H7 (cell line): ENCODE results near the gene KCNQ2. TPM values are rescaled to one million over a fixed set of nuclear protein-coding genes. Genes with fewer than 3 reads are reported as not detected.
A peak's percentile ranks its signal among the peaks of the same experiment; 100 is the strongest.

Source experiments
- DNase-seq: peaks from one replicate; pipeline ENCODE4 v3.0.0; 2012
- H3K27me3 ChIP-seq: 2 replicates; pipeline ENCODE4 v1.6.0; 2011; ENCODE audit warnings: mild to moderate bottlenecking, low read length; ENCODE audit not compliant: control insufficient read depth, insufficient read depth
- H3K36me3 ChIP-seq: replicated peaks from 2 replicates; pipeline ENCODE4 v1.5.1; 2011; ENCODE audit warnings: low read length; ENCODE audit not compliant: control insufficient read depth, insufficient read depth
- H3K4me3 ChIP-seq: 2 replicates; pipeline ENCODE4 v1.5.1; 2011; ENCODE audit warnings: low read depth, mild to moderate bottlenecking, control low read depth, low read length, moderate library complexity; ENCODE audit not compliant: insufficient read depth
- total RNA-seq: library from RNA; depleted of rRNA; stranded (reverse); fragments of >200 nt; shearing (Covaris generic); gene quantifications from 2 replicates; pipeline ENCODE4 v1.2.3, GENCODE V29; 2014

KCNQ2 gene
- total RNA-seq, 1 experiment from 2014 or later = 129 TPM

DNA sequence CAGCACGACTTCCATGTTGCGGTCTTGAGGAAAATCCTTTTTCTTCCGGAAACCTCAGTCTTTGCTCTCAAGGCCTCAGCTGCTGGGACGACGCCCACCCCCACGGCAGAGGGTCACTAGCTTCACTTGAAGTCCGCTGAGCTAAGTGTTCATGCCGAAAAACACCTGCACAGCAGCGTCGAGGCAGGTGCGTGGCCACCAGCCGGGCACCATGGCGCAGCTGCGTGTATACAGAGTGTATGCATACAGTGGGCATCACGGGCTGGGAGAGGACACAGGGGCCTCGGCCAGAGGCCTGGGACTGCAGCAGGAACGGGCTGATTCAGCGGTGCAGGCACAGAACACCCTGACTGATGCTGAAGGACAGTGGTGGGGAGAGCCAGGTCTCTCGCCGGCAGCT, 20.1 kb downstream of the KCNQ2 start:
- Histone ChIP-seq H3K4me3 (no peak overlapping the region), H3K27me3 (no peaks in the 10 kb centered on the region), H3K36me3 (no peaks in the 10 kb centered on the region)
- no peak for DNase-seq

DNA sequence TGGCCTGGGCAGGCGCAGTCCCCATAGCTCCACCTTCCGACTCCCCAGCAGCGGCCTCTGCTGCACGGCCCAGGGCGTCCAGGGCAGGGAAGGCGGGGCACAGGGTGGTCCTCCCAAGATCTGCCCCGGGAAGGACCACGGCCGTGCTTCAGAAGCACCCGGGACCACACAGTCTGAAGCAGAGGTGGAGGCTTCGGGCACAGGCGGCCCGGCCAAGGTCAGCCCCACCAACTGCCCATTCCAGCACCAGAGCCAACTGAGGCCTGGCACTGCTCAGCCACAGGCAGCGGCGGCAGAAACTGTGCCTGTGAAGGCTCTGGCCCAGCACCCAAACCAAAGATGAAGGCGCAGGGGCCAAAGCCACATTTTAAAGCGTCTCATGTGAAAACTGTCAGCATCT, 20.6 kb downstream of the KCNQ2 start:
- Histone ChIP-seq H3K4me3 (no peak overlapping the region), H3K27me3 (no peaks in the 10 kb centered on the region), H3K36me3 (no peaks in the 10 kb centered on the region)
- no peak for DNase-seq

DNA sequence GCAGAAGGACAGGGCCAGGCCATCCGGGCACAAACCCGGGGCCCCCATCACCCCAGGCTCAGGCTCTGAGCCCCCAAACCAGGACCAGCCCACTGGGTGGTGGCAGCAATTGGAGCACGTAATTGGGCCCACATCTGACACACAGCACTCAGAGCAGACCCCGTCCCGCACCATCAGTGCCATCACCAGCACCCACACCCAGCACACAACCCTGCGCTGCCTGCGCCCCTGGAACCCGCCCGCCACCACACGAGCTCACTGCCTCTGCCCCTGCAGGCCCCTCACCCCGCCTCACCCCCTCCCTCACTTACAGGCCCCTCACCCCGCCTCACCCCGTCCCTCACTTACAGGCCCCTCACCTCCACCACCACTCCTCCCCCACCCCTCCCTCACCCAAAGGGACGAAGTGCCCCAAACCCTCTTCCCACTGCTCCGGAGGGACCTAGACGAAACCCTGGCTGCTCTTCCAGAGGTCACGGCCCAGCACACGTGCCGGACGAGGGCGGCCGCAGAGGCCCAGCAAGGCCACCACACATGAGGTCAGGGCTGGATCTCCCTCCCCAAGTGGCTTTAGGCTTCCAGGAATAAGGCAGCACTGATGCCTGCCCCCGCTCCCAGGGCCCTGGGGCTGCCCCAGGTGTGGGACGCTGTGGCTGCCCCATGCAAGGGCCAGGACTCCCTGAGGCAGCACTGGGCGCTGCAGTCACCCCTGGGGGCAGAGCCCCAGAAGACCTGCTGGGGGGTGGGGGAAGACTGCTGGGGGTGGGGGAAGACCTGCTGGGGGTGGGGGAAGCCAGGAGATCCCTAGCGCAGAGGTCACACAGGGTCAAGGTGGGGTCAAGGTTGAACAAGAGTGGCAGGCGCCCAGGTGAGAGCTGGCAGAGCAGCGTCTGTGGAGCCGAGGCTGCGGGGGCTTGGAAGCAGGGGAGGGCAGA, 22.4 kb downstream of the KCNQ2 start:
- H3K36me3 ChIP-seq = no peaks in the 10 kb centered on the region
- H3K4me3 ChIP-seq = no peak overlapping the region
- no peaks in the 10 kb centered on the region for H3K27me3 ChIP-seq
- DNase-seq = peak; percentile 83

DNA sequence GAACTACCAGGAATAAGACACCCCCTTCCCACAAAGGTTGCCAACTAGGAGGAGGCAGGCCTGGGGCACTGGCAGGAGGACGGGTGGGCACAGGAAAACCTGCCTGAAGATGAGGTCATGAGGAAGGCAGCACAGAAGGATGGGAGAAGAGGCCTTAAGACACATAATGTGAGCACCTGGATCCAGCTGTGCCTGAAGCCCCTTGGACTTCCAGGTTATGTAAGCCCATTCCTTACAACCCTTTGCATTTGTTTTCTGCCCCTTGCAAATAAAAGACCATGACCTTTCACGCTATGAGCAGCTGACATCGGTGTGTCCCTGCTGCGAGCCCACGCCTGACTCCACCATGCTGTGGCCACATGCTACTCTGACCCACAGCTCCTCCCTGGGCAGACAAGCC, 23.4 kb downstream of the KCNQ2 start:
- Histone ChIP-seq H3K27me3 (no peaks in the 10 kb centered on the region), H3K36me3 (no peaks in the 10 kb centered on the region), H3K4me3 (no peak overlapping the region)
- DNase-seq = no peak

DNA sequence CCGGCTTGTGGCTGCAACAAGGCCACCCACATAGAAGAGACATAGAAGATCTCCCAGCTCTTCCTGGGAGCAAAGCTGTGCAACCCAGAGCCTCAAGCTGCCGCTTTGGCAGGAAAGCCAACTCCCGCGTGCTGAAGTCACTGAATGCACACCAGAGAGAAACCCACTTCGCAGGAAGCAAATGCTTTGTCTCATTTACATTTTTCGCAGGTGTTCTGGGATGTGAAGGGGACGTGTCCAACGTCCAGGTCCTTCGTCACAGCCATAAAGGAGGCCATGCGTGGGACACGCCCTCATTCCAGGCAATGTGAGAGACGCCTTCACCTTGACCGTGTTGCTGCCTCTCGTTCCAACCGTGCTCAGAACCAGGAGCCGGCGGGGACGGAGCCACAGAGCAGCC, 24.4 kb downstream of the KCNQ2 start:
- Histone ChIP-seq H3K27me3 (no peaks in the 10 kb centered on the region), H3K36me3 (no peaks in the 10 kb centered on the region), H3K4me3 (no peak overlapping the region)
- no peak for DNase-seq

DNA sequence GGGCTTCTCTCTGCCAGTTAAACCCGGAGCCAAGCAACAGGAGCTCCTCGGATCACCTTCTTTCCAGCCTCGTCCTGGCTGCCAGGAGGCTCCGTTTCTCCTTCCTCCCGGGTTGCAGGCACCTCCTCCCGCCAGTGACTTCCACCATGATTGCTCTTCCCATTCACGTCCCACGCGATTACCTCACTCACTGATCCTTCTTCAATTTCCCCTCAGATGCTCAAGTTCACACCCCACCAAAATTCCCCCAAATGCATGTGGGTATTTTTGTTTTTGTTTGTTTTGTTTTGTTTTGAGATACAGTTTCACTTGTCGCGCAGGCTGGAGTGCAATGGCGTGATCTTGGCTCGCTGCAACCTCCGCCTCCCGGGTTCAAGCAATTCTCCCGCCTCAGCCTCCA, 25.1 kb downstream of the KCNQ2 start:
- H3K36me3 ChIP-seq = no peaks in the 10 kb centered on the region
- no peak for DNase-seq
- no peak overlapping the region for H3K4me3 ChIP-seq
- no peaks in the 10 kb centered on the region for H3K27me3 ChIP-seq

DNA sequence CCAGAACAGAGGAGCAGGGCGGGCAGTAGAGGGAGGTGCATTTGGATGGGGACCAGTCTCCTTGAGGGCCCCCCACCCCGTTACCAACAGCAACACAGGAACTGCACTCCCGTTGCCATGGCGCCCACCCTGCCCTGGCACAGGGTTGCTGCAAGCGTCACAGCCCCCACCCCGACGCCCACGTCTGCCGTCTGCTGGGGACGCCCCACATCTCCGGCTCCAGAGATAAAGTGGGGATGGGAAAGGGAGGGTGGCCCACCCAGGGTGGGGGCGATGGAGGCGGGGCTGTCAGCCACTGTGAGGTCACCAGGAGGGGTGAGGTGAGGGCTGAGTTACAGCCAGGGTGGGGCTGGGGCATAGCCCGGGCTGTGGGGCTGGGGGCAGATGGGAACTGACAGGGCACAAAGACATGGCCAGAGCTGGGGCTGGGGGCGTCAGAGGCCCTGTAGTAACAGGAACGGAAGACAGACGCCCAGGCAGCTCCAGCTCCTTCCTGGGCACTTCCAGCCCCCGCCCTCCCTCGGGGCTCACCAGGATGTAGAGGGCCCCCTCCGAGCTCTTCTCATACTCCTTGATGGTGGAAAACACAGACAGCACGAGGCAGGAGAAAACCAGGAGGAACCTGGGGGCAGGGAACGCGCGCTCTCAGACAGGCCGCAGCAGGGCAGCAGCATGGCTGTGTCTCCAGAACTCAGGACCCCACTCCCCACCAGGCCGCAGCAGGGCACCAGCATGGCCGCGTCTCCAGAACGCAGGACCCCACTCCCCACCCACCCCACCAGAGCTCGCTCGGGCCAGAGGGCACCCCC, 26.0 kb downstream of the KCNQ2 start:
- H3K4me3 ChIP-seq = no peak overlapping the region
- H3K27me3 ChIP-seq = no peaks in the 10 kb centered on the region
- no peak for DNase-seq
- H3K36me3 ChIP-seq = no peaks in the 10 kb centered on the region

DNA sequence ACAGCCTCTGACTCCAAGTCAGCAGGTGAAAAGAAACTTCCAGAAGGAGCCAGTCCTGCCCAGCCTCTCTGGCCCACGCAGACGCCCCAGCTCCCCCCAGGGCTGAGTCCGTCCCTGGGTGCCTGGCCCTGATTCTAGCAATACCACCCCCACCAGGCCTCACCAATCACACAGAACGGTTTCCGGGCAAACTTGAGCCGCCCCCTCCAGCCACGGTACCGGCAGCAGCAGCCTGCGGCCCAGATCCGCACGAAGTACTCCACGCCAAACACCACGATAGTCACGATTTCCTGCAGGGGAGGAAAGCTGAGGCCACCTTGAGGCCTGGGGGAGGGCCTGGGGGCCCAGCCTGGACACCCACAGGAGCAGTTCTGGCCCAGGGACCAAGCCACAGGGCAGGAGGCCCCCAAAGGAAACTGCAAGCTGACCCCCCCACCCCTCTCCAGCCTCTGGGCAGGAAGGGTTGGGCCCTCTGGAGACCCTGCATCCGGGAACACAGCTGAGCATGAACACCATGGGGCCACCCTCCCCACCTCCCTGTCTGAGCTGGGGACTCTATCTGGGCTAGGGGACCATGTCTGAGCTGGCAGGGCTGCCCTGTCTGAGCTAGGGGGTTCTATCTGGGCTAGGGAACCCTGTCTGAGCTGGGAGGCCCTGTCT, 27.2 kb downstream of the KCNQ2 start:
- no peak for DNase-seq
- Histone ChIP-seq H3K4me3 (no peak overlapping the region), H3K27me3 (no peaks in the 10 kb centered on the region), H3K36me3 (no peaks in the 10 kb centered on the region)

DNA sequence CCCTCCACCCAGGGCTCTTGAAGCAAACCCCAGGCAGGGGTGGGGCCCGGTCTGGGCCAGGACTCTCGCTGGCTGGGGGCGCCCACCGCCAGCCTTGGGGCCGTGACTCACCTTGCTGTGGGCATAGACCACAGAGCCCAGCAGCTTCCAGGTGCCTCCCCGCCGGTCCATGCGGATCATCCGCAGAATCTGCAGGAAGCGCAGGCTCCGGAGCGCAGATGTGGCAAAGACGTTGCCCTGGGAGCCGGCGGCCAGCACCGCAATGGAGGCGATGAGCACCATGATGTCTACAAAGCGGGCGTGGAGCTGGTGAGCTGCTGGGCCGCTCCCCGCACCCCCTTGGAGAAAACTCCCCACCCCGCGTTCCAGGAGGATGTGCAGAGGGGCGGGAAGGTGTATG, 27.9 kb downstream of the KCNQ2 start:
- no peak for DNase-seq

DNA sequence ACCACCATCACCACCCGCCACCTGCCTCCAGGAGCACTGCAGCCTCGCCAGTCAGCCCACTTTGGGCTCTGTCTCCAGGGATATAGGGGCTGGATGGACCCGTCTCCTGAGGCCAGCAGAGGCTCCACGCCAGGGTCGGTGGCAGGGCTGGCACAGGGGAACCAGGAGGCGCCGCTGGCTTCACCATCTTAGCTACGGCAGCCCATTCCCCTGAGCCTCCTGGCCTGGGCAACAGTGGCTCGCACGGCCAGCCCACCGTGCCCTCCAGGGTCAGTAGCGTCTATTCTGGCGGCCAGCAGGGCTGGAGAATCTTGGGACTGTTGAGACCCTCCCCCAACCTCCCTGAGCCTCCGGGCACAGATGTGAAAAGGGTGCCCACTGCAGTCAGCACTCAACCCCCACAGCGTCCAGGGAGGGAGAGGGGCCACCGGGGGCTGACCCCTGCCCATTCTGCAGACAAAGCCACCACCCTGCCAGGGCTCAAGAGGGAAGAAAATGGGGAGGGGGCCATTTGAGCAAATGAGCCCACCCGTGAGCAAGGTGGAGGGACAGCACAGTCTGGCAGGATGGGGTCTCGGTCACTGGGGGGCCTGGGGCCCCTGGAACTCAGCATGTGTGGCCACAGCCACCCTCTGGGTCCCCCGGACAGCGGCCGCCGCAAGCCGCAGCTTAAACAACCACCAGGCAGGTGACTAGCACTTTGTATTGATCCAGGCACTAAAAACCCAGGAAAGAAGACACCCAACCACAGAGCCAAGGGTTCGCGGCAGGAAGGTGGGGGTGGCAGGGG, 28.7 kb downstream of the KCNQ2 start:
- DNase-seq = no peak
- Histone ChIP-seq H3K27me3 (no peaks in the 10 kb centered on the region), H3K36me3 (no peaks in the 10 kb centered on the region), H3K4me3 (no peak overlapping the region)

More for the DNA sequence above, 27.9 kb downstream of the KCNQ2 start:
- Histone ChIP-seq H3K36me3 (no peaks in the 10 kb centered on the region), H3K27me3 (no peaks in the 10 kb centered on the region), H3K4me3 (no peak overlapping the region)

DNA sequence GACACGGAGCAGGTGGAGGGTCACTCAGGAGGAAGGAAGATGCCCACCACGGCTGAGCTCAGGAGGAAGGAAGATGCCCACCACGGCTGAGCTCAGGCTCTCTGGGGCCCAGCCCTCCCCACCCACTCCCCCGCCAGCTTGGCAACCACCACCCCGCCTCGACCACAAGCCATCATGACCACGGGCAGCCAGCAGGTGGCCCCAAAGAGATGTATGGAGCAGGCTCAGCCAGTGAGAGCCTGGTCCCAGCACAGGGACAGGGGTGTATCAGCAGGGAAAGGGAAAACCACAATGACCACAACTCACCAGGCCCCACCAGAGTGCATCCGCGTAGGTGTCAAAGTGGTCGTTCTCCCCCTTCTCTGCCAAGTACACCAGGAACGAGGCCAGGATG, 30.4 kb downstream of the KCNQ2 start:
- Histone ChIP-seq H3K4me3 (no peak overlapping the region), H3K27me3 (no peaks in the 10 kb centered on the region)
- peak; percentile 91 for DNase-seq

DNA sequence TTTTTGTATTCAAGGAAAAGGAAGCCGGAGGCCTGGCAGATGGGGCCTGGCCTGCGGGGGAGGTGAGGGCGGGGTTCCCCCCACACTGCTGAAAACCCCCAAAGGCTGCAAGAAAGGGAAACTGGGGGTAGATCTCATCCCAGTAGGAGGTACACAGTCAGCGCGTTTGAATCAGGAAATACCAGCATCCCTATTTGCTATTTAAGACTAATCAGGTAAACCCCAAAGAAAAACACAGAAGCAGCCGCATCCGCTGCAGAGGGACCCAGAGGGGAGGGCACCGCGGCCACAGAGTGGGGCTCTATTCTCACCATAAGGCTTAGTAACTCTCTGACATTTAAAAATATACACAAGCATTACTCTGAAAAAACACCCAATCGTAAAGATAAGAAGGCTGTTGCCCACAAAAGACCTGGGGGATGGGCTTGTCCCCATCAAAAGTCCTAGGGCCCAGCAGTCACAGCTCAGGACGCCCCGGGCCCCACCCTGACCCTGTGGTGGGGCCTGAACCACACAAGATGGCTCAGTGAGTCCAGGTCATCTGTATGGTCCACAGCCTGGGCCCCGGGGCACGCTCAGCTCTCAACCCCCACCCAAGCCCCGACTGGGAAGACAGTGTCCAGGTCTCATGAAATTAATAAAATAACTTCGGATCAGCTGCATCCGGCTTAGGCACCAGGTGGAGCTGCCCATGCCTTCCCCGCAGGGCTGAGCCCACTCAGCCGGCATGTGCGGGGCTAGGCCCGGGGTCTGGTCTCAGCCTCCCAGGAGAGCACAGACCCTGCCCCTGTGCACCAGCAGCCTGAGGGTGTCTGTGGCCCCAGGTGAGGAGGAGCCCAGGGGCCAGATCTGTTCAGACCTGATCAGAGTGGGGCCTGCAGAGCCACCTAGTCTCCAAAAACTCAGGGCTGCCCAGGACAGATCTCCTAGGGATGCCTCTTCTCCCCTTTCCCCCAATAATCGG, 31.0 kb downstream of the KCNQ2 start:
- no peak for DNase-seq
- H3K27me3 ChIP-seq = no peaks in the 10 kb centered on the region
- H3K4me3 ChIP-seq = no peak overlapping the region
- no peaks in the 10 kb centered on the region for H3K36me3 ChIP-seq

More for the DNA sequence above, 30.4 kb downstream of the KCNQ2 start:
- no peaks in the 10 kb centered on the region for H3K36me3 ChIP-seq

DNA sequence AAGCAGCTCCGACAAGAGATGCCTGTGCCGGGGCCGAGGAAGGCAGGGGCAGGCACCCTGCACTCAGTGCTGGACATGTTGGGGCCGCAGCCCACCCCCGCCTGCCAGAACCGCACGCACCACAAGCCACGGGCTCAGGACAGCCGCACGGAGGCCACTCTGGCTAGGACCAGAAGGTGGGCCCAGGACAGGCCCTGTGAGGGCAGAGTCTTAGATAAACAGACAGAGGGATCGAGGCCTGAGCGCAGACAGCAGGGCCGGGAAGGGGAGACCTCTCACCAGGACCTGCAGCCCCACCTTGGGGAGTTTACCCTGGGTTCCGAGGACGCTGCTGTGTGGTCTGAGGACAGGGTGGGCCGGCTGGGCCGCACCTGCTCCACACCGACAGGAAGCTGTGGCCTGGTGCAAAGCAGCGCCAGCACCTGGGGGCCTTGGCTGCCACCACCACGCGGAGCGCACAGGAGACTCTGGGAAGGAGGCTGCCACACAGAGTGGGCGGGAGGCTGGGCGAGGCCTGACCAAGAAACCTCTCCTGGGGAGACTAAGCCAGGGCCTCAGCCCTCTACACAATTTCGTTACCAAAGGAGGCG, 32.0 kb downstream of the KCNQ2 start:
- DNase-seq = no peak
- Histone ChIP-seq H3K27me3 (no peaks in the 10 kb centered on the region), H3K36me3 (no peaks in the 10 kb centered on the region), H3K4me3 (no peak overlapping the region)
